Stimulated activated CD8-positive, alpha-beta memory T cell treated with anti-CD3 and anti-CD28 coated beads, Interleukin-12 subunit alpha, Interleukin-12 subunit beta, amount 100 ng/mL, for 24 hours (primary cell): Measurements from ENCODE around the gene UVSSA.

Experiments used
- DNase-seq: peaks from one replicate; pipeline ENCODE4 v3.0.0-alpha.2; 2020; ENCODE audit errors: extremely low read depth

UVSSA gene

DNA sequence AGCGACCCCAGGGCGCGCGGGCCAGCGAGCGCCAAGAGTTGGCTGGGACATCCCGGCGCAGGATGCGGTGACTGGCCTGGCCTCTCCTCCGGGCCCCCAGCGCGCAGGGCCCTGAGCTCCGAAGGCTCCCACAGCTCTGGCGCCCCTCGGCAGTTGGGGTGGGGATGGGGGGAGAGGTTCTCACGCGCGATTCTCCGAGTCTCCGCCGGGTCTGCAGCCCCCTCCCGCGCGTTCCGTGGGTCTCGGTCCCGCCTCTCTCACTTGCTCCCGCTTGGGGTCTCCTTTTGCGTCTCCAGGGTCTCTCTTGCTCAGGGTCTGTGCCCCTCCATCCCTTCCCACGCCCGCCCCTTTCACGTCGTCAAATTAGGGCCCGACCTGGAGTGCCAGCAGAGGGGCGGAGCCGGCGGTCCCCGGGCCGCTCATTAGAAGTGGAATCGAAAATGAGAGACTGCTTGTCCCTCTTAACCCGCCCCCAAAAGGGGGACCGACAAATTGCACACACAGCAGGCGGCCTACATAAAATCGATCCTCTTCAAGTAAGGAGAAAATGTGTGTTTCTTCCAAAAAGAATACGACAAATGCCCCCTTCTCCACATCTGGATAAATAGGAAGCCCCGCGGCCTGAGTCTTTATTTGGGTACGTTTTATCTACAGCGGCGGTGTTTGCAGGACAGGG lies 60.1 kb downstream of the UVSSA start:
- no peak for DNase-seq

DNA sequence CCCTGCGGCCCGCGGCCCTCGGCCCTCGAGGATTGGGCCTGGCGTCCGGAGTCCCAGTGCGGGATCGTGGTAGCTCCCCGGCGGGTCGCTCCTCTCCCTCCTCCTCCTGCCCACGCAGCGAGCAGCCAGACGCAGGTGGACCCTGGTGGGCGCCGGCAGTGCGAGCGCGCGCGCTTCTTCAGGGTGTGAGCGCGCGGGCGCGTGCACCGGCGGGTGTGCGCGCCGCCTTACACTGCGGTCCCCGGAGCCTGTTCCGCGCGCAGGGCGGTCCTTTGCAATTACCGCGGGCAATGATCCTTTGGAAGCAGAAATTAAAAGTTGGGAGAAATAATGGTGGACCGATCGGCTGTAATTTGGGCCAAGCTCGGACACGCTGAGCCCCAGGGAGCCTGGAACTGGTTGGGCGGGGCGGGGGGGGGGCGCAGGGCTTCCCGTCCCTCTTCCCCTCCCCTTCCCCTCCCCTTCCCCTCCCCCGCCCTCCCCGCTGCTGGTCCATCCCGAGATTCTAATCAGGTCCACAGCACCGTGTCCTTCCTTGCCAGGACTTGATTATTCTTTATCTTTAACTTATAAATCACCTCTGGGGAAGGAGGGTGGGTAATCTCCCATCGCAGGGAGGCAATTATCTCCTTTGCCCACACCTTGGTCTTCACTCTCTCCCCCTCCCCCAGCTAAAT lies 60.8 kb downstream of the UVSSA start:
- no peak for DNase-seq

- DNase-seq, result no peak
Measured at GRCh38 chr4:1408418-1408817, 61.4 kb downstream of the UVSSA start.

- DNase-seq, result no peak
Measured at GRCh38 chr4:1409079-1409478, 62.1 kb downstream of the UVSSA start.

- DNase-seq, result no peak
Measured at GRCh38 chr4:1409491-1410425, 62.8 kb downstream of the UVSSA start.

- no peak for DNase-seq
Measured at GRCh38 chr4:1410491-1411325, 63.7 kb downstream of the UVSSA start.

DNA sequence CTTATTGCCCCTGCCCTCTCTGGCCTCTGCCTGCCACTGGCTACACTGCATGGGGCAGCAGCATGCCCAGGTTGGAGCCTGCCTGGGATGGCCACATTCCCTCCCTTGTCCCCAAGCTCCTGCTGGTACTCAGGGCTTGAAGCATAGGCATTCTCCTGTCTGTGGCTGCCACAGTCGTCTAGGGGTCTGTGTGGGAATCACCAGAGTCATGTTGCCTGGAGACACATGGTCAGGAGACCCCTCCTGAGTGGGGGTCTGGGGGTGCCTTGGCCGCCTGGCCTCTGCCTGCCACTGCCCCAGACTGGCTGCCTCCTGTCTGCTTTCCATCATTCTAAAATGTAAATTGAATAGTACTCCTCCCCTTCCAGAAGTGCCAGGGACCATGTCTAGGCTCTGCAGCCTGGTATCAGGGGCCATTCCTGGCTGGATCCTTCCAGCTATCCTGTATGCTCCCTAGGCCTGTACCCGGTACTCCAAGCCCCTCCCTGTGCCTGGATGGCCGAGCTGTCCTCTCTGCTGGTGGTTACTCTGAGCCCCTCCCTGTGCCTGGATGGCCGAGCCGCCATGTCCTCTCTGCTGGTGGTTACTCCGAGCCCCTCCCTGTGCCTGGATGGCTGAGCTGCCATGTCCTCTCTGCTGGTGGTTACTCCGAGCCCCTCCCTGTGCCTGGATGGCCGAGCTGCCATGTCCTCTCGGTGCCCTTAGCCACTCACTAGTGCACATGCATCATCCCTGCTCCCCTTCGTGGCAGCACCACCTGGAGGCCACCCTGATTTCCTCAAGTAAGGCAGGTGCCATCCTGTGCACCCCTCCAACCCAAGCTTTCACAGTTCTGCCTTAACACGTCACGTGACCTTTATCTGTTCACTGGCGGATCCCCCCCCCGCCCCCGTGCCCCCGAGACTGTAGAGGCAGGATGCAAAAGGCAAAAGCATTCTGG lies 64.7 kb downstream of the UVSSA start:
- no peak for DNase-seq

GRCh38 chr4:1412376-1413203 lies 65.6 kb downstream of the UVSSA start:
- DNase-seq, result no peak

GRCh38 chr4:1413204-1413663 lies 66.2 kb downstream of the UVSSA start:
- DNase-seq, result no peak

DNA sequence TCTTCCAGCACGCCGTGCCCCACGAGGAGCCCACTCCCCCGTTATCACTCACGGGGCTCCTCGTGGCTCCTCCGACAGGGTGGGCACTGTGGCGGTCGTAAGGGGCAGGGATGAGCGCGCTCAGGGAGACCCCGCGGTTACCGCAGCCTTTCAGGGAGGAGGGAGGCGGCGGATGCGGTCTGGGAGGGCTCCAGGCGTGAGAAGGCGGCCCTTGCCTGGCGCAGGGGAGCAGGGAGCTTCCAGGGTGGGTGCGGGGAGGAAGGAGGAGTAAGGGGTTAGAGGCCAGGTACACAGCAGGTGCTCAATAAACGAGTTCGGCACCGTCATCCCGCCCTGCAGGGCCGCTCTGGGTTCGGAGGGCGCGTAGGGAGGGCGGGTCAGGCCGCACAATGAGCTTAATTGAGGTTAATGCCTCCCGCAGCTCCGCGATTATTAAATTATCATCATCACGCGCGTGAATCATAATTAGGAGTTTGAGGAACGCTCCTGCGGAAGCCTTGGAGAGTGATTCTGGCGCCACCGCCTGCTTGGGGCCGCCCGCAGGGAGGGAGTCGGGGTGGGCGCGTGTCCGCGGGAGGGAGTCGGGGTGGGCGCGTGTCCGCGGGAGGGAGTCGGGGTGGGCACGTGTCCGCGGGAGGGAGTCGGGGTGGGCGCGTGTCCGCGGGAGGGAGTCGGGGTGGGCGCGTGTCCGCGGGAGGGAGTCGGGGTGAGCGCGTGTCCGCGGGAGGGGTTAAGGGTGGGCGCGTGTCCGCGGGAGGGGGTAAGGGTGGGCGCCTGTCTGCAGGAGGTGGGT lies 66.9 kb downstream of the UVSSA start:
- no peak for DNase-seq

DNA sequence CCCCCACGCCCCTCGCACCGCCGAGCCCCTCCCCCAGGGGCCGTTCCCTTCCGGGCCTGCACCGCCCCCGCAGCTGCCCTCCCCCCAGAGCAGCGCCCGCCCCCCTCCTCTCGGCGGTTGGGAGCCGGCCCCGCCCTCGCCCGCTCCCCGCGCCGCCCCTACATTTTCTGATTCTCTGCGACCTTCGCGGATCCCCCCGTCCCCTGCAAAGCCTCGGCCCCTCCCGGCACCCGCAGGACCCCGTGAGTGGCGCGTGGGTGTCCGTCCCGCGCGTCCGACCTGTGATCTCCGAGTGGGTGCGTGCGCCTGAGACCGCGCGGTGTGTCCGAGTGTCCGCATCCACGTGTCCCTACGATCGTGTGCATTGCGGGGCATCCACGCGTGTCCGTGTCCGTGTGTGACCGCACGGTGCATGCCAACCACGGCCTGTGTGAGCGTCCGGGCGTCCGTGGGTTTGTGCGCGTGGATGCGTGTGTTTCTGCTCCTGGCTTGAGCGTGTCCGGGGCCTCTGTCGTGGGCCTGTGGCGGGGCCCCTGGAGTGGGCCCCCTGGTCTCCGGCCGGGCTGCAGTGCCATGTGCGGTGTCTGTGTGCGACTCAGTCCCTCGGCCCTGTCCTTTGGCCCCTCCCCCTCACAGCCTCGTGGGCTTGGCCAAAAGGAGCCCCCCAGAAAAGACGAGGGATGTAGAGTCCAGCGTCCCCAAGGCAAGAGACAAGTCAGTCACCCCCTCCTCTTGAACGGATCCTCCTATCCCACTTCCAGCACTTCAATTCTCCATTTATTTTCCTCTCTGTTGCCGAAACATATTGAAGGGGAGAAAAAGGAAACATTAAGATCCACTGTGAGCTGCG lies 68.0 kb downstream of the UVSSA start:
- DNase-seq, result no peak

DNA sequence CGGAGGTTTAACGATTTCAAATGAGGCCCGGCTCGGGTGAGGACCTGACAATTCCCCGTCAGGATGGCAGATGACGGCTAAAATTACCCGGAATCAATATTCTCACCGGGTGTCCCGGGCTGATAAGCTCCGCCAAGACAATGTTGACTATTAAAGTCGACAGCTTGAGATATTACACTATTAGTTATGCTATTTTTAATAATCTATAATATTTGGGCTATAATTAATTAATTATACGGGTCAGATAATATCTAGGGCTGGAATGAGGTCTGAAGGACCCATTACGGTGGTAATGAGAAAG lies 68.6 kb downstream of the UVSSA start:
- no peak for DNase-seq

DNA sequence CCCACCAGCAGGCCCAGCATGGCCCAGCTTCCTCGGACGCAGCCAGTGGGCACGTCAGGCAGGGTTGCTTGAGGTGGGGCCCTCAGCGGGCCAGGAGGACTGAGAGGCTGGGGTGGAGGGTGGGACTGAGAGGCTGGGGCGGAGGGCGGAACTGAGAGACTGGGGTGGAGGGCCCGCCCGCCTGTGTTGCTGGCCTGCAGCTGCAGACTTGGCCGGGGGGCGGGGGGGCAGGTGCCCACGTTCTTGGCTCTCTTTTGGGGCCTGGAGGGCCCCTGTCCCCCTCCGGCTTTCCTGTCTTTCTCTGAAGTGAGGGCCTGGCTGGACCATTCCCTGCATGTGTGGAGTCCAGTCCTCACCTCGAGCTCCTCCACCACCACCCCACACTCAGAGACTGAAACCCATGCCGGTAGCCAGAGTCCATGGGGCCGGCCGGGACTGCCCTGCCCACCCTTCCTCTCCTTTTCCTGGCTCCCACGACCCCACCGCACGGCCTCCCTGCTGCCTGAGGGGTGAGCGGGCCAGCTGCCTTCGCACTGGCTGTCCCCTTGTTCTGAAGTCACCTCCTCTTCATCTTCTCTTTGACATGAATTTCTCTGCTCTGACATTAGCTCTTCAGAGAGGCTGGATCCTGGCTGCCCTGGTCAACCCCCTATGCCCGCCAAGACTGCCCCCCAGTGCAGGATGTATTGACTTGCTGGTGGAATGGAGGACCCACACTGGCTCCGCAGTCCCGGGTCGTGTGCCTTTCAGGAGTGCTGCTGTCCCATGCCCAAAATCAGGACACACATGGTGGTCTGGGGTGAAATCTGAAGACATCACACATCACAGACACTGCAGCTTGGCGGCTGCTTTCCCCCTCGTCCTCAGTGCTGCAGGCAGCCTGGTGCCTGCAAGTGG lies 69.3 kb downstream of the UVSSA start:
- DNase-seq, result no peak

- DNase-seq, result no peak
Measured at GRCh38 chr4:1416948-1417260, 69.9 kb downstream of the UVSSA start.

DNA sequence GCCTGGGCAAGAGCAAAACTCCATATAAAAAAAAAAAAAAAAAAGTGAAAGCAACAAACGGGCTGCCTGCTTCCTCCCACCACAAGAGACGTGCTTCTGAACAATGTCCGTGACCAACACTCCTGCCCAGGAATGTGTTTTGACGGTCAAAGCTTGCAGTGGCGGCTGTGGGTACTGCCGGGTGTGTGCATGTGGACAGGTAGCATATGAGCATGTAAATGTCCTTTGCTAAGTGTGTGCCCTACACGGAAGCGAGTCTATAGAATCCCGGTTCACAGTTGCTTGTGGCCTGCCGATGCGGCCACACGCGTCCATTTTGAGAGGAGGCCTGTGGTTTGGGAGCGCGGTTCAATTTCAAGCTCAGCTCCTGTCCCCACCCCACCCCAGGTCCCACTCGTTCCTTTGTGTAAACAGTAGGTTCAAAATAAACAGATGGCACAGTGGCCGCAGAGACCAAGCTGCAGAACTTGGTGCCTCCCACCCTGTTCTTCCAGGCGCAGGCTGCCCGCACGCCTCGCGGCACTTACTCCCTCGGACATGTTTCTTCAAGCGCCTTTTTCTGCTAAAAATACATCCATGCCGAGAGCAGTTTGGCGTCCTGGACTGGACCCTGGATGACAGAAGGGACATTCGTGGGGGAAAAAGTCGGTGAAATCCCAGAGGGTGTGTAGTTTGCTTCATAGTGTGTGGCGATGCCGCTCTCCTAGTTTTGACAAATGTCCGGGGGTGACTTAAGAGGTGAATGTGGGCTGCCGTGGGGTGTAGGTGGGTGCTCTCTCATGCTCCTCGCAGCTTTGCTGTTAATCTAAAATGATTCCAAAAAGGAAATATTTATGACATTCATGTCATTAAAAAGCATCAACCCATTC lies 70.7 kb downstream of the UVSSA start:
- no peak for DNase-seq
